GM03348 (cell line): Measurements from ENCODE around the gene ING4.

Experiments used
- DNase-seq: peaks from one replicate; pipeline ENCODE4 v3.0.0; 2012; ENCODE audit warnings: low spot score

The ING4 gene

DNA sequence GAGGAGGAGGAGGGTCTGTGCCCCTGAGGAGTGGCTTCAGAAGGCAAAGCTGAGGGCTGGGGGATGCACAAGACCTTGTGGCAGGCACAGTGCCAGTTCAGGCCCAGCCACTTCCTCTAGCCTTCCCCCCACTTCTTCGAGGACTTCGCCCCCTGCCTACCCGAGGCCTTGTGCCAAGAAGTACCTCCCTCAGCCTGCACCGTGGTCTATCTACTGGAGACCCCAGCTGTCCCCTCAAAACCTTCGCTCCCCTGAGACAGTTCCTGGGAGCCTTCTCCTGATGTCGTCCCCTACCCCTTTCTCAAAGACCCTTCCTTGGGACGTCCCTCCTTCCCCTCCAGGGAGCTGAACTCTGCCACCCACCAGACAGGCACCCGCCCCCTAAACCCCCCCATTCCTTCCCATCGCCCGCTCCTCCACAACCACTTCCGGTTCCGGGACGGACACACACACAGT, 25.7 kb upstream of the ING4 start:
- peak; percentile 27 for DNase-seq

DNA sequence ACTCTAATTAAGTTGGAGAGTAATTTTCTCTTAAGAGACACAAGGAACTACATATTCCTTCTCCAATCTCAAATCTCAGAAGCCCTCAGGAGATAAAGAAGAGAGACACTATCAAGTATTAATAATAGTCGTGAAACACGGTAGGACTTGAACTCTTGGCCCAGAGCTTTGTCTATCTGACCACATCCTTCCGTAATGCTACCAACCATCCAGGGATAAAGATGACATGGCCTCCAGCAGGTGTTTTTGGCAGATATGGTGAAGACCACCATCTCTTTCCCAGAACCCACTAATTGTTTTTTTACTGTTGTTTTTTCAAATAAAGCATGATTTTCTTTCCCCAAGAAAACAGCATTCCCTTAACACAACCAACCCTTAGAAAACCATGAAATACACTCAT, 22.9 kb upstream of the ING4 start:
- no peak for DNase-seq

DNA sequence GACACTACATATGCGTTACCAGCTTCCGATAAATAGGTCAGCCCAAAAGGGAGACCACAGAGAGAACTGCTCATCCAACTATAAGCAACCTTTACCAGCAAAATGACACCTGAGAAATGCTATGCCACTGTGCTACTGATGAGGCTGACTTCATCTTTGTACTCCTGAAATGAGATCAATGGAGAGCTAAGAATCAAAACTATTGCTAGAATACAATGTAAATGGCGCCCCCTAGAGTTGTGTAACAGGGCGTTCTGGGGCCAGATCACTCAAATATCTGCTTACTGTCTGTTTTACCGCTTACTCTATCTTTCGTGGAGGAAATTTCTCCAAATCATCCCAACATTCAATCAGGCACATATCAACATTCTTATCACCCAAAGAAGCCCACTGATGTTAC, 21.7 kb upstream of the ING4 start:
- no peak for DNase-seq

DNA sequence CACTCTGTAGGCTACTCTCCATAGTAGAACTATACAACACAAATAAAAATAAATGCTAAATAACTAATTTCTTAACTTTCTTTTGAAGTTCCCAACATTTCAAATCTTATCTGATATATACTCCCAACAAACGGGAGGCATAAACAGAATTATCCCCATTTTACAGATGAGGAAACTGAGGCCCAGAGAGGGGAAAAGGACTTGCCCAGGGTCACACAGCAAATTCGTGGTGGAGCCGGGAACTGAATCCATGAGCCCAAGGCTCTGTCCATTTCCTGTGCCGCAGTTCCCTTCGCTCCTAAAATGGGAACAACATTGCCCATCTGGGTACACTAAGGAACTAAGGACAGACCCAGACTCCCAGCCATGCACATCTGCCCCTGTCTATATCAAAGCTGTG, 14.0 kb upstream of the ING4 start:
- DNase-seq: no peak

DNA sequence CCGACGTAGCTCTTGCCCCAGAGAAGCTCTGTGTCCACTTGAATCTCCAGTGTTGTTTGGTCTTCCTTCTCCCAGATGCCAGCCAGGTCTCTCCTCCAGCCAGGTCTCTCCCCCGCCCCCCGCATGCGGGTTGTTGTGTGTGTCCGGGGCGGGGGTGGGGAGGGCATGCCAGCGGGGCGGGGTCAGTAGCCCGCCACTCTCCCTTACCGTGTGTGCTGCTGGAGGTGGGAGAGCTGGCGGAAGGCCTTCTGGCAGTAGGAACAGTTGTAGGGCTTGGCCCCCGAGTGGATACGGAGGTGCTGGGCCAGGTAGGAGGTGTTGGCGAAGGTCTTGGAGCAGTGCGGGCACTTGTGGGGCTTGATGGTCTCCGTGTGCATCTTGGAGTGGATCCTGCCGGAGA, 9.2 kb upstream of the ING4 start:
- DNase-seq: no peak

DNA sequence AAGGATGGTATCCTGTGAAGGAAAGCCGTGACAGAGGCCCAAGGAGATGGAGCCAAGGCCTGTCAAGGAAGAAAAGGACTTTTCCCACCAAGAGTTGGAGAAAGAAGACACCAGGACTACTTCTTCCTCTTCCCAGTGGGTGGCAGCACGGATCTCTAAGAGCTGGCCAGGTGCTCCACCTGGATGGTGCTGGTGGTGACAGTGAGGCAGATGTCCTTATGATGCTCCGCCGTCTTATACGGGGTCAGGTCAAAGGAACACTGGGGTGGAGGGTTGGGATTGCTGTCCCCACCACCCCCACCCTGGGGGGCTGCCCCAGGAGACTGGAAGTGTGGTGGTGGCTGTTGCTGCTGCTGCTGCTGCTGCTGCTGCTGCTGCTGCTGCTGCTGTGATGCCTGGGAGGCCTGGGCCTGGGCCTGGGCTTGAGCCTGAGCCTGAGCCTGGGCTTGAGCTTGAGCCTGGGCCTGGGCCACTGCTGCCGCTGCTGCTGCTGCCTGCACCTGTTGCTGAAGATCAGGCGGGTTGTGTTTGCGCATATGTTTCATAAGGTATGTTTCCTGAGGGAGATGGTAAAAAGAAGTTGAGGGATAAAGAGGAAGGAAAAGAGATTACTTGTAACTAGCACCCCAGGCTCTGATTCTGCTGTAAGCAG, 4.8 kb upstream of the ING4 start:
- DNase-seq: no peak

DNA sequence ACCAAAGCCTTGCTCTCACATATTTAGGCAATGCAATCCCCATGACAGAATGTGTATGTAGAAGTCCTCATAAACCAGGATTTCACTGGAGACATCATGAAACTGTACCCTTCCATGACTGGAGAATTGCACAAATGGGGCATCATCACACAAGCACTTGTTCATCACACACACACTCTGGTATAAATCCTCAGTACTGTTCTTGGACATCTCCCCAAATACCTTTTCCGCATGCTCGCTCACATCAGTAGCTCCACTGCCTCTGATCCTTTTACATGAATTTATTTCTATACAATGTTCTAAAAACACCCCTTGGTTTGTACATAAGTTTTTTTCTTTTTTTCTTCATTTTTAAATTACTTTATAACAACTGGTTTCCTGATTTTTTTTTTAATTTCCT, 3.3 kb upstream of the ING4 start:
- DNase-seq: no peak

DNA sequence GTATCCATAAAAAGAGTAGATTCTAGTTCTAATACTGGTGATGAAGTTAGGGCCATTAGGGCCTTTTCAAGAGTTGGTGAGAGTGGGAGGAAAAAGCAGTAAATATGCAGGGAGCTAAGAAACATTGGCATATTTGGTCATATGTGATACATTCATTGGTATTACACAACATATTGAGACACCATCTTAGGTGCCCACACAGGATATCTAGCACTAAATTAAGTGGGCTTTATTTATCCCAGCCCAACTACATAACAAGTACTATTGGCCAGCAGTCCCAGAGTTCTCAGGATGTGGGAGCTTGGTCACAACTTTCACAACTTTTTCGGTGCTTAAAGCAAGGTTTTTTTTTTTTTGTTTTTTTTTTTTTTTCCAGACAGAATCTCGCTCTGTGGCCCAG, 2.0 kb upstream of the ING4 start:
- DNase-seq: no peak

DNA sequence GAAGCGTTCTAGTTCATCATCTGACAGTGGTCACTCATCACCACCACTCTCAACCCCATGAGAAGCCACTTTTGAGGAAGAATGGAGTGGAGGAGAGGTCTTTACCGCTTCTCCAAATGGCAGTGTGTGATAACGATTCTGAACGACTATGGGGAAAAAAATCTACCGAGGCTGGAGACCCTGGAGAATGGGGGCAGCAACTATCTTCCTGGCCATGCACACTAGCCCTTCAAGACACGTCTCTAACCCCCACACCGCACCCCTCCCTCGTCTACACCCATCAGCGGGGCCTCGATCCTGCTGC, 365 bp downstream of the ING4 start:
- peak; percentile 77 for DNase-seq

DNA sequence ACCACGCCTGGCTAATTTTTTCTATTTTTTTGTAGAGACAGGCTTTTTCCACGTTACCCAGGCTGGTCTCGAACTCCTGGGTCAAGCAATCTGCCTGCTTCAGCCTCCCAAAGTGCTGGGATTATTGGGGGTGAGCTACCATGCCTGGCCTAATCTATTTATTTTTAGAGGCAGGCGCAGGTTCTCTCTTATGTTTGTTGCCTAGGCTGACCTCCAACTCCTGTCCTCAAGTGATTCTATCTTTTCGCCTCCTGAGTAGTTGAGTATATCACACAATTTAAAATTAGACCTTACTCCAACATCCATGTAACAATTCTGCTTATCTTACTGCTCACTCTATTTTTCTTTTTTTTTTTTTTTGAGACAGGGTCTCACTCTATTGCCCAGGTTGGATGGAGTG, 8.9 kb downstream of the ING4 start:
- no peak for DNase-seq

DNA sequence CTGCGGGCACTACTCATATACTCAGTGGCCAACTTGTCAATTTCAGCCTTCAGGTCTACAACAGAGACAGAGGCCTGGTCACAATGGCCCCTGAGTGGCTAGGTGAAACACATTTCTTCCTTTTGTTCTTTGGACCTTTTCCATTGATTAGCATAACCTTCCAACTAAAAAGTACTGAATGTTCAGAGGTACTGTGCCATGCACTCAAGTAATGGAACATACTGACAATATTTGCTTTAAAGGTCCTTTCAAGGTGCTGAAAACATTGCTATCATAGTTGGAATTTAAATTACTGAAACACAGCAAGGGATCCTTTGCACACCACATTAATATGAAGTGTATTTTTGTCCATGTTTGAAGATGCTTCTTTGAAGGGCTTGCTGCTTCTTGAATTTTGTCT, 9.6 kb downstream of the ING4 start:
- no peak for DNase-seq

DNA sequence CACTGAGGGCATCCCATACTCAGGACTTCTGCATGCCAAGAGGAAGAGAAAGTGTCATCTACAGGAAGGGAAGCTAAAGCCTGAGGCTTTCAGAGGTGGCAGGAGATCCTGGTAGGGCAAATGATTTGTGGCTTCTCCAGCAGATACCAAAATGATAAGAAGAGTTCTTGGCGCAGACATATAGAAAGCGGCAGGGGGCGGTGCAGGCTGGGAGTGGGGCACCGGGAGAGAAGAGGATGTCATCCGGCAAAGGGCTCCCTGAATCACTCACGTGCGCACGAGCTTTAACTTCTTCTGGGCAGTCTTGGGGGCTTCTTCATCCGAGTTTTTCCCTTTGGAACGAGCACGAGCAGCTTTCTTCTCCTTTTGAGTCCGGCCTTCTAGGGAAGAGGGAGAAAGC, 10.5 kb downstream of the ING4 start:
- no peak for DNase-seq

DNA sequence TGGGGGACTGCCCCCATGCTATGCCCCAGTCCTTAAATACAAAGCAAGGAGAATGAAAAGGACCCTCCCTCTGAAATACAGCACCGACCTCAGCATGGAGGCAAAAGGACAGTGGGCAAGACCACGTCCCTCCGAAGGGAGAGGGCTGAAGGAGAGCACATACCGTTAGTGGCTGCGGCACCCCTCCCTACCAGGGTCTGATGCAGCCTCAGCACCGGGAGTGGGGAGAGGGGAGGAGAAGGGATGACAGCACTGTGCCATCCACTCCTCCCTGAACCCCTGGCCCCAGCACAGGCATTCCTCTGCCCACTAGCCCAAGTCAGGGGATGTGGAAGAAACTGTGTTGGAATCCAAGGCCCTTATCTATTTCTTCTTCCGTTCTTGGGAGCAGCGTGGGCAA, 12.1 kb downstream of the ING4 start:
- DNase-seq: no peak

DNA sequence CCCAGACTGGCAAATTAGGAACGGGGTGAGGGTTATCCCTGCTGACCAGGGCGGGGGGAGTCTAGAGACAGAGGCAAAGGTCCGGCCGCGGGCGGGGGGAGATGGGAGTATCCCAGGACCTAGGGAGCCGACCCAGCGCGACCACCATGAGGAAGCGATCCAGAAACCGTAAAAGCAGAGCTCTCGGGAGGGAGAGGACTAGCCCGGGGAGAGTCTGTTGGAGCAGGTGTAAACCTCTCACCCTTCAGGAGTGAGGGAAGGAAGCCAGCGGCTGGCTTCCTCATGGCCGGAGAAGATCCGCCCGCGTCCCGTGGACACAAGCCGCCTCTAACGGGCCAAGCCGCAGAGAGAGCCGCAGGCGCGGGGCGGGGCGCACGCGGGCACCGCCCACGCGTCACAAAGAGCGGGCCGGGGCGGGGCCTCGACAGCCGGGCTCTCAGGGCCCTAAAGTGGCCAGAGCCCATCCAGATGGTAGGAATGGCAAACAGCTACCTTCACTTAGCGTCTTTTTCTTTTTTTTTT, 15.8 kb downstream of the ING4 start, which contains the start of gene ACRBP:
ACRBP (minus strand) TSS at position 350 of the 522 bp plus-strand sequence; CDS start at position 284, 66 bp downstream.
- DNase-seq: peak; percentile 67

DNA sequence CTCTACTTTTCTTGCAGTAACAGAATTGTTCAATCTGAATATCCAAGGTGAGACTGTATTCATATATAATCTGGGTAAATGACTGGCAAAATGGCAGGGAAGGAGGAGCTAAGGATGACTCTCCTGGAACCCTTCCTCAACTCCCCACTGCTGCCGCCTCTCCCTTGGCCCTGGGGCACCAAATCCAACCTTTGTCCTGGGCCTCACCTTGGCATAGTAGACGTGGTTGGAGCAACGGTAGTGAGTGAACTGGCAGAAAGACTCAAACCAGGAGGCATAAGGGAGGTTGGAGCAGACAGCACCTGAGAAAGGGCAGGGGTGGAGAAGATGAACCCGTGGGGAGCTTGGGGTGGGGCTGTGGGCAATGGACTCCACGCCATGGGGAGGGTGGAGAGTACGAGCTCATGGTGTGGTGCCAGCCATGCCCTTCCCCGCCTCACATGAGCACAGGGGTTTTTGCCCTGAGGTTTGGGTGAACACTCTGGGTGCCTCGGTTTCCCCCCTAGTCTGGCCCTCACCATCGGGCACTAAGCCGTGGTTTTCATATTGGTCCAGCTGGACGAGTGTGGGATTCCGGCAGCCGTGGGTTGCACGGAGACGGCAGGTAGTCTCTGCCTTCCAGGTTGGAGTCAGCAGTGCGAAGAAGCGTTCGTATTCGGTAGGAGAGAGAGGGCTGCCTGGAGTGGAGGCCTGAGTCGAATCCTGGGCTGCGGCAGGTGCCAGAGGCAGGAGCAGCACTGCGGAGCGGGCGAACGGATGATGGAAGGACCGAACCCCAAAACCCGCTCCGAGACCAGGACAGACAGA, 16.4 kb downstream of the ING4 start:
- DNase-seq: no peak

DNA sequence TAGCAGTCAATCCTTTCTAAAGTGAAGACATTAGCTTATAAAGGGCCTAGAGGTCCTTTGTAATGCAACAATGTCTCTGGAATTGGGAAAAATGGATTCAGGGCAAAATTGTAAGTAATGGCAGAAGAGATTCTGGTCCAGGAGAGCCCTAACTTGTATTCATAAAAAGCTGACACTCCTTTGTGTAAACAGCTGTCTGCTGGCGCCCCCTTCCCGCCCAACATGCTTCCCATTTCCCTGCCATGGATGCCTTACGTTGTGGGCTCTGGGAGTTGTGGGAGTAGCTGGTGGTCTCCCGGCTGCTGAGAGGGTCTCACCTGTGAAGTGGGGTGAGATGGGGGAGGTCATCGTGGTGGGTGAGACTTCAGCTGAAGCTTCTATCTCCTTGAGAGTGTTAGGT, 18.0 kb downstream of the ING4 start:
- DNase-seq: no peak

DNA sequence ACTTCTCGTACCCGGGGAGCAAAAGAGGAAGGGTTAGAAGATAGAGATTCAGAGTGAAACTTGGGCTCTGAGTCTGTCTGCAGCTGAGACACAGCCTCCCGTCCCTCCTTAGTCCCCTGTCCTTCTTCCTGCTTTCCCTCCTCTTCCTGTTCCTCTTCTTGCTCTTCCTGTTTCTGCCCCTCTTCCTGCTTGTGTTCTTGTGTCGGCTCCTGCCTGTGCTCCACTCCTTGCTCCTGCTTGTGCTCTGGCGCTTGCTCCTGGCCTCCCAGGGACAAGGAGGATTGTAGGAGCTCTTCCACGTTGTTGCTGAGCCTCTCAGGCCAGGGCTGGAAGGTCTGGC, 18.7 kb downstream of the ING4 start:
- no peak for DNase-seq

DNA sequence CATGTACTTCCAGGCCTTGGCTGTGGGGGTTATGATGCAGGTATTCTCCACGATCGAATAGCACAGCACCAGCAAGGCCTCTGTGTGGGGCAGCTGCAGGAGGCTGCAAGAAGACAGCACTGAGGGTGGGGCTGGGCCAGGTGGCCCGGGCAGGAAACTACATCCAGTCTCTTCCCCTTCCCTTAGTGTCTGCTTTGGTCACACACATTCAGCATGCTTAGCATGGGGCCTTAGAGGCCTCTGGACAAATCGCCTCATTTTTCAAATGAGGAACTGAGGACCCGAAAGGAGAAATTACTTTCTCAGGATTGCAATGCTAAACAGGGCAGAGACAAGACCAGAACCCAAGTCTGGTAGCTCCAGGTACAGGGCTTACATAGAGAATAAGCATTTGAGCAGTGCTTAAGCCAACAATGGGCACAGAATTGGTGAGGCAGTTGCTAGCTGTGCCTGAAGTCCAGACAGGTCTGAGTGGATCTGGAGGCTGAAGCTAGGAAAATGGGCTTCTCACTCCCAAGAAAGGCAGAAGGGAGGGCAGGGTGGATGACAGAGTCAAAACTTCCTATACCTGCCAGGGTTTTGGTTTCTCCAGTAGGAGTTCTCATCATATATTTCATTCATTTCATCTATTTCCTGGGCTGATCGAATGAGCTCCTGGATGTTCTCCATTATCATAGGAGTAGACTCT, 19.2 kb downstream of the ING4 start:
- DNase-seq: no peak

DNA sequence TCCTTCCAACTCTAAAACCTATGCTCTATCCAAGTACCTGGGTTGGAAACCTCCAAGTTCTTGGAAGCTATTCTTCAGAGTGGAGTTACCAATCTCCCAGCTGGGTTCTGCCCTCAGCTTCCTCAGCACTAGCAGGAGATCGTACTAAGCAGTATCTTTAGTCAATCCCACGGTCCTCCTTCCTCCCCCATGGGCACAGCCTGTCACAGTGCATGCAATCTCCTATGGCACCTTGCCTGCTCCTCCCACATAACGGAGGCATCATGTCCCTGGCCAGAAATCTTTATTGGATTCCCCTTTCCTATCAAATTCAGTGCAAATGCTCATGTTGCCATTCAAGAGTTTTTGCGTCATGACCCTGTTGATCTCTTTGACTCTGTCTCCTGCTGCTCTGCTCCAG, 21.8 kb downstream of the ING4 start:
- no peak for DNase-seq

DNA sequence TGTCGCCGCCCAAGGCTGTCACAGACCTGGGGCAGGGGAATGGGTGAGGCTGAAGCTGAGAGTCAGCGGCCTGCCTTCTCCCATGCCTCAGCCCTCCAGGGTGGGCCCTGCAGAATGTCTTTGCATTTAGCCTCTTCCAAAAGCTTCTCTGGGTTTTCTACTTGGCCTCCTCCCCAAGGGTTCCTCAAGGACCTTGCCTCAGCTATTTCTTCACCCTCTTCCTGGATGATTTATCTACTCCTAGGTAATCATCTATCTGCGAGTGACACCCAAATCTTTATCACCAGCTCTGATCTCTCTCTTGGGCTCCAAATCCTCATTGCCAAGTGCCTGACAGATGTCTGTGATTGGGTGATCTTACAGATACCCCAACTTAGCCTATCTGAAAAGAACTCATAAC, 22.4 kb downstream of the ING4 start:
- DNase-seq: no peak

DNA sequence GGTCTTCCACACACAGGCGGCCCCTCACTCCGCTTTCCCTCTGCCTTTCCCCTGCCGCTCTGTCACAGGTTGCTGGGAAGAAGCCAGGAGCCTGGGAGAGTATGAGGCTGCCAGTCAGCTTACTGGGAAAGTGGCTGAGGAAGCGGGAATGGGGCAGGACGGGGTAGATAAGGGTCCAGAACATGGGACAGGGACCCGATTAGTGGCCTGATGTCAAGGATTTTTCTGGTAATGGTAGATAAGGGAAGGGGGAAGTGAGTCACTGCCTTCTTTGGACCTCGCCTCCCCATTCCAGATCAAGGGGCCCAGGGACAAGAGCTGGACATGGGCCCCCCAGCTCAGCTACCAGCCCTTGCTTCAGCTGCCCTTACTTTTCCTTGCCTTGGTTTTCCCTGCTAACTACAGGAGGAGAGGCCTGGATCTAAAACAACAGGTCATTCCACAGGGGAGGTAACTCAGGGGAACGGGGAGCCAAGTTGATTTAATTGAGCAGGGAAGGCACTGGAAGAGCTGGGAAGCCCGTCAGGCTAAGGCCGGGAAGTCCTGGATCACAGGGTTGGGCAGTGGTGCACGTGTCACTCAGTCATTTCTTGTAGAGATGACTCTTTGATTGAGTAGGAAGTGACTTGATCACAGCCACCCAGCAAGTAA, 23.6 kb downstream of the ING4 start:
- no peak for DNase-seq

DNA sequence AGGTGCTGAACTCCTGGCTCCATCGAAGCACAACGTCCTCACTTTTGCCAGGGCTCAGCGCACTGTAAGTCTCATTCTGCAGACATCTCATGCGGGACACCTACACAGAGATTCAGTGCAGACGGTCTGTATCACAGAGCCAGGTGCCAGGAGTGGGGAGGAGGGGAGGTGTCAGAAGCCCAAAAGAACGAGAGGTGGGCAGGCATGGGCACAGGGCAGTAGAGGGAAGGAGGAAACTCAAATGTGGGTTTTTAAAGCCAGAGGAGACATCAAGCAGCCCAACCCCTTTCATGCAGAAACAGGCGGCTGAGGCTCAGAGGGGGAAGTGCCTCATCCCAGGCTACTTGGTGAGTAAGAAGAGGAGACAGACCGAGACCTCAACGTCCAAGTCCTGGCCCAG, 24.6 kb downstream of the ING4 start:
- no peak for DNase-seq
